Fibroblast of the aortic adventitia (primary cell): ENCODE data around the gene CIROP. TPM values are rescaled to one million over a fixed set of nuclear protein-coding genes. Genes with fewer than 3 reads are reported as not detected.
A peak's percentile ranks its signal among the peaks of the same experiment; 100 is the strongest.
"Not testable (repeated sequence)": the region's sequence is repeated elsewhere in the genome, so short reads cannot be mapped to it uniquely, and the experiment has no call there.

Source experiments
- DNase-seq: peaks from one replicate; pipeline ENCODE4 v3.0.0-alpha.2; 2010; ENCODE audit warnings: low read depth
- H3K4me3 ChIP-seq: 2 replicates; pipeline ENCODE4 v1.5.1; 2011; ENCODE audit warnings: low read depth, mild to moderate bottlenecking, control low read depth, low read length, moderate library complexity
- CTCF ChIP-seq: IDR thresholded peaks from 2 replicates; pipeline ENCODE4 v1.5.1; 2011; ENCODE audit warnings: mild to moderate bottlenecking, low read length, control low read depth, inconsistent platforms; ENCODE audit not compliant: insufficient read depth
- total RNA-seq: library from RNA; depleted of rRNA; stranded (reverse); fragments of >200 nt; gene quantifications from 2 replicates; pipeline ENCODE4 v1.2.3, GENCODE V29; 2012; ENCODE audit warnings: low replicate concordance

CIROP gene
- total RNA-seq, 1 donor, result 1.8 TPM

DNA sequence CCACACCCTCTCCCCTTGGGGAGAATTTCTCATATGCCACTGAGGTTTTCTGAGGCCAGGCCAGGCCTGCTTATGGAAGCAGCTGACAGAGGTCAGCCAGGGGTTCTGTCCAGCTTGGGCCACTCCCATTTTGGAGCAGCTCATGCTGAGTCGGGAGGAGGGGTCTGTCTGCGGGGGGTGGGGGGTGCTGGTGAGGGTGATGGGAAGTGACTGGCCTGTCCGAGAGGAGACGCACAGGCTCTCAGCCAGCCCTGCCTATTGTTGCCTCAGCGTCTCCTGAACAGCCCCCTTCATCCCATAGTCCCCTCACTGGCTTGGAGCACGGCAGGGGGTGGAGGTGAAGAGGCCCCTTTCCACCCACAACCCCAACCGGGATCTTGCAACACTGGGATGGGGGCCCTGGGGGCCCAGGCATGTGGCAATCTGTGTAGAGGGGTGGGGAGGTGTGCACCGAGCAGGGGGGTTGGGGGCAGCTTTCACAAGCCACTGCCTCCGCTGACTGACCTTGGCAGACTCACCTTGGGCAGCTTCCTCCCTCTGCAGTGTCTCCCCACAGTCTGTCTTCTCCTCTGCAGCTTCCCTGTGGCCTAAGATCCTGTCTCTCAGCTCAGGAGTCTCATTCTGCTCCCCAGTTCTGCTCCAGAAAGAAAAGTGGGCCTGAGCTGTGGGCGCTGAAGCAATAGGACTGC is 8.8 kb upstream of the CIROP start:
- H3K4me3 ChIP-seq, result no peak overlapping the region
- TF ChIP-seq CTCF, result no peak
- peak; percentile 72 for DNase-seq

- peak; percentile 22 for DNase-seq
Measured at GRCh38 chr14:23112359-23113178, 7.8 kb upstream of the CIROP start.

GRCh38 chr14:23110579-23111365 is 6.0 kb upstream of the CIROP start:
- no peak for DNase-seq
- no peak overlapping the region for H3K4me3 ChIP-seq
- no peak for TF ChIP-seq CTCF

More at GRCh38 chr14:23112359-23113178, 7.8 kb upstream of the CIROP start:
- TF ChIP-seq CTCF, result no peak
- H3K4me3 ChIP-seq, result no peak overlapping the region

DNA sequence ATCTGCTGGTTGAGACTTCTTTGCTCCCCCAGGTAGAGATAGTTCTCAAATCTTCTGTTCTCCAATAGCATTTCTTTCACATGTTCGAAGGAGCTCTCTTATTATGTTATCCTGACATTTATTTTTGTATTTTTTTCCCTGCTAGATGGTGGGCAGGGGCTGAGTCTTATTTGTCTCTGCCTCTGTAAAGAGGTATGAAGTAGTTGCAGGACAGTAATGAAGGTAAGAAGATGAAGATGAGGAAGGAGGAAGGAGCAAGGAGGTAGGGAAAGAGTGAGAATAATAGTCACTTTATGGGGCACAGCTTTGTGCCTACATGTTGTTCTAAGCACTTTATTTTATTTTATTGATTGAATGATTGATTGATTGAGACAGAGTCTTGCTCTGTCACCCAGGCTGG is 5.0 kb upstream of the CIROP start:
- DNase-seq, result no peak
- no peak for TF ChIP-seq CTCF

GRCh38 chr14:23108169-23108568 is 3.4 kb upstream of the CIROP start:
- not testable (repeated sequence) for DNase-seq, H3K4me3 ChIP-seq

More for the DNA sequence above, 5.0 kb upstream of the CIROP start:
- no peak overlapping the region for H3K4me3 ChIP-seq

DNA sequence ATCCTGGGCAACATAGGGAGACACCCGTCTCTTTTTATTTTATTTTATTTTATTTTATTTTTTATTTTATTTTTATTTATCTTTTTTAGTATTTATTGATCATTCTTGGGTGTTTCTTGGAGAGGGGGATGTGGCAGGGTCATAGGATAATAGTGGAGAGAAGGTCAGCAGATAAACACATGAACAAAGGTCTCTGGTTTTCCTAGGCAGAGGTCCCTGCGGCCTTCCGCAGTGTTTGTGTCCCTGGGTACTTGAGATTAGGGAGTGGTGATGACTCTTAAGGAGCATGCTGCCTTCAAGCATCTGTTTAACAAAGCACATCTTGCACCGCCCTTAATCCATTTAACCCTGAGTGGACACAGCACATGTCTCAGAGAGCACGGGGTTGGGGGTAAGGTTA is 2.8 kb upstream of the CIROP start:
- DNase-seq, H3K4me3 ChIP-seq: not testable (repeated sequence)

DNA sequence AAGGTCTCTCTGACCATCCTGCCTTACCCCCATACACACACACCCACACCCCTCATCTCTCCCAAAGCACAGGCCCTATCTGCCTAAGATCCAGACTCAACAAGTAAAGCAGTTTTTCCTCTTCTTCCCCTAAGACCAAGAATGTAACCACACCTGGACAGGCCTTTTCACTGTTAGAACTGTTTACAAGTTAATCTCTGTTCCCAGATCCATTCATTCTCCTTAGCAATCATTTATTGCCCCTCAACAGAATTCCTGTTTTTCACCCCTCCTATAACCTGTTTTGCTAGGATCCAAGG is 1.9 kb upstream of the CIROP start:
- H3K4me3 ChIP-seq, result no peak overlapping the region
- no peak for TF ChIP-seq CTCF
- DNase-seq, result no peak
